ENCODE results near the gene TMEM247.

Gene TMEM247

DNA sequence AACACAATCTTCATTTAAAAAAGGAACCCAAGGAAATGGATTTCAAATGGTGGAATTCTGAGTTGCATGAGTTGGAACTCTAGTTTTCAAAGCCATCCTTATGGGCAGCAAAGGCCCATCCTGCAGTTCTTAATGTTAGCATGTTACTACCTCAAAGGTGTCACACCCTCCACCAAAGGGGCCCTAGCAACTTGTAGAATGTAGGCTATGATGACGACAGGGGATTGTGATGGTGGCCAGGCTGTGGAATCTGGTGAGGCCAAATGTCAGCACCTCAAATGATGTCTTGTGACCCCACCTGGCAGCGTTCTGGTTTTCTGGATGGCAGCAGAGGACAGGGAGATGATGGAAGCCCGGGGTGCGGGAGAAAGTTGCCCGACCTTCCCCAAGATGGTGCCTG lies at the start of gene TMEM247:
Gene TMEM247 (plus strand): TSS at position 301 of the 400 bp plus-strand sequence.
- no peak for DNase-seq

DNA sequence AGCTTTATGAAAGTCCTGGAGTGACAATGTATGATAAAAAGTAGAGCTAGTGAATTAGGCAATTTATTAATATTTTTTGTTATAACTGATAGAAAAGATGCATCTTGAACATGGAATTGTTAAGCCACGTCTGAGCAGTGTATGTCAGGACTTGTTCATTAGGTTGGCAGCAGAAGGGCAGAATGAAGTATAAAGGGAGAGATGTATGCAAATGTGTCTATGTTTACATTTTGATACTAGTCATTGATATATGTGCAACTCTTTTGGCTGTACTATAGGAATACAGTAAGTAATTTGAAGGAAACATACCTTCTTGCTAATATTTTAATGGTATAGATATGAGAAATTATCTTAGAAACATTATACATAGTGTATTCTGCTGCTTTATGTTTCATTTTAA lies 49.0 kb upstream of the TMEM247 start:
- no peak for DNase-seq

DNA sequence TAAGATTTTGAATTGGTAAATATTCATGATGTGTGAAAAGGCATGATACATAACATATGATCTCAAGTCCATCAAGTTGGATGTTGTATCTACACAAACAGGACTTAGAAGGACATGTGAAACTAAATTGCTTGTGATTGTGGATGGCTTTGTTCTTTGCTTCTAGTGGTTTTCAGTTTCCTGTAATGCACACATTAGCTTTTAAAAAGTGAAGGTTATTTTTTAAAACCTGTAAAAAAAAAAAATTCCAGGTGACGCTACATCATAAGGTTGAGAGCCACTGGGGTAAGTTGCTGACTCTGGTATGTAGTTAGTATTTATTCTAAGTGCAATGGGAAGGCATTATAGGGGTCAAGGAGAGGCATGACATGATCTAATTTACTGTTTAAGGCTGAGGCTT lies 48.4 kb upstream of the TMEM247 start:
- DNase-seq = no peak

DNA sequence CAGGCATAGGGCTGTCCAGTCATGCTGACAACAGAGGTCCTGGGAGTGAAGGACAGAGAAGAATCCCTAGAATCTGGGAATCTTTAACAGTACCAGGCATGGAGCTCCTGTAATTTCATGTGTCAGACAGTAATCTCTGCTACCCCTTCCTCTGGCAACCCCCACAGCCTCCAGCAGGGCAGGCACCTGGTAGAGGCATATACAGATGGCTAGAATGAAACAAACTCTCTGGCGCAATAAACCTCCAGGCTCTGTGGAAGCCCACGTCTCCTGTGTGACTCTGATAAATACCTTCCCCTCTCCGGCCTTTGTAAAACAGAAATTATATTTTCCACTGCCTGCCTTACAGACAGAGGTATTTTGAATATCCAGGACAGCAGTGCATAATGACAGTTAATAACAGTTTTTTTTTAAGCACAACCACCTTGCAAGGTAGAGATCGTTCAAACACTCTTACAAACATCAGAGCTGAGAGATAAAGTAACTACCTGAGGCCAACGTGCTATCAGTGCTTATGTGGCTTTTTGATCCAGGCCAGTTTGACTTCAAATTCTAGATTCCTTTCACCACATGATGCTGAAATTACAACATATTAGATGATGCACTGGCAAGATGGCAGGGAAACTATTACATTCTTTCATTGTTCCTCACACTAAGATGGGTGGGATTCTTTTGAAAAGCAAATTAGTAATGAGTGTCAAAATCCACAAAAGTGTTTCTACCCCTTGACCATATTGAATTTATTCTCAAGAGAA lies 47.7 kb upstream of the TMEM247 start:
- peak in 1 of 2 experiments; percentile 31 for DNase-seq

DNA sequence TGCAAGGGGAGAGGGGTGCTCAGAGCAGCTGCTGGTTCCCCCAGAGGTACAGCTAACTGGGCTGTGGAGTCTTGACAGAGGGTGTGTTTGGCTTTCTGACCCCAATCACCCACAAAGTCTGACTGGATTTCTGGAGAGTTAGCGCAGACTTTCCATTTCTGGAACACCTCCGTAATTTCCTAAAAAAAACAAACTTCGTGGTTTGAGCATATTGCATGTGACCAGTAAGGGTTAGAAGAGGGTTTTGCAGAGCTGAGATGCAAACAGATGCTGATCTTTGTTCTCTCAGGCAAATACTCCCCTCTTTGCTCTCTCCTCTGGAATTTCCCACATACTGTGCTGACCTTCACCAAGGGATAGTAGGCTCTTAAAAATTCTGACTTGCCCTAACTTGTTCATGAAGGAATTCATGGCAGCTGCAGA lies 44.5 kb upstream of the TMEM247 start:
- DNase-seq = no peak

DNA sequence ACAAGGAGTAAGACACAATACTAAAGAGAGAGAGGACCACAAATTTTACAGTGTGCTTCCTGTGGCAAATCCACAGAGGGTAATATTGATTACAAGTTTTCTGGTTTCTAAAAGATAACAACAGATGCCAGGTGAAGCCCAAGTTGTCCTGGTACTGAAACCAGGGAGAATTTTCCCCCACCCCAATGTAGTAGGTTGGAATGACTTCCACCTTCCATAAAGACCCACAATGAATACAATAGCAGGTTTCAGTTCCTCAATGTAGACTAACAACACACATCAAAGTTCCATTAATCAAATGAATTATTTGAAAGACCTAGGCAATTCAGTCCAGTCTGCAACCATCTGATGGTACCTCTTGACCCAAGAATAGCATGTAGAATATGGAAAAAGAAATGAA lies 44.0 kb upstream of the TMEM247 start:
- no peak for DNase-seq

DNA sequence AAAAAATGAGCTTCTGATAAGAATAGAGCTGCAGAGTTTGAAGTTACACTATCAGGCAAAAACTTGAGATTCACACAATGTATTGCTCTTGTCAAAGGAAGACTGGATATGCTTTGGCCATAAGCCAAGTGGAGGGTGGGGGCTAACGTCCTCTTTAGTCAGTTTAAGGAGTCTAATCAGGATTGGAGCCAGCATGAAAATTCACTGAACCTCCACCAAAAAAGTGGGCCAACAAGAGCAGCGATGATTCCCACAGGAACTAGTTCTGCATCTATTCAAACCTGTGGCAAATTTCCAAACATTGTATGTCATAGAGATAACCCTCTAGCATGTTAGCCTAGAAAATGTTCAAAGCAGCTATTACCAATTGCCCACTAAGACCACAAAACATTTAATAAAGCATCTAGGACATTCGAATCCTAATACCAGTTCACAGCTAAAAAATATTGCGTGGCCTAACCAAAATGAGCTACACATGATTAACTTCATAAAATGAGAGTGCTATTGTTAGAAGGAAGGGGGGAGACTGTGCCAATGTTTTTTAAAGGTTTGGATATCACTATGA lies 43.5 kb upstream of the TMEM247 start:
- no peak for DNase-seq

DNA sequence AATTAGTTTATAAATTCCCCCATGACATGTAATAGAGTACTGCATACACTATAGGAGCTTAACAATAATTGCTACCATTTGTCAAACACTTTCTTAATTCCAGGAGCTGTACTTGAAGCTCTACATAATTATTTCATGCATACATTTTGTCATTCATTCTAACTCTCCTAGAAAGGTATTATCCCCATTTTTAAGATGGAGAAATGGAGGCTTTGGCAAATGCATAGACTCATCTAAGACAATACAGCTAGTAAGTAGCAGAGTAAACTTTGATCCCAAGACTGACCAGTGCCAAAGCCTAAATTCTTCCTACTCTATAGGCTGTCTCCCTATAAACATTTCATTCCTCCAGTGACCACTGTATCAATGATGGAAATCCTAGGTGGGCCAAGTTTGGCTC lies 42.6 kb upstream of the TMEM247 start:
- DNase-seq = no peak

DNA sequence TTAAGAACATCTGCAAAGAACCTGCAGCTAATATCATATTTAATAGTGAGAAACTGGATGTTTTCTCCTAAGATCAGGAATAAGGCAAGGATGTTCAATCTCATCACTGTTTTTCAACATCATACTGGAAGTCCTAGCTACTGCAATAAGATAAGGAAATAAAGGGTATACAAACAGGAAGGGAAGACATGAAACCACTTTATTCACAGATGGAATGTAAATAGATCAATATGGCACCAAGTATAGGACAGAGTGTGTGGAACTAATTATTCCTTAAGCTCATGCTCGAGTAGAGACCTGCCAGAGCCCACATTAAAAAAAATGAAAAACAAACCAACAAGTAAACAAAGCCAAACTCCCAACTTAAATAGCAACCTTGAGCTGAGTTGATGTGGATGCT lies 41.3 kb upstream of the TMEM247 start:
- no peak for DNase-seq

DNA sequence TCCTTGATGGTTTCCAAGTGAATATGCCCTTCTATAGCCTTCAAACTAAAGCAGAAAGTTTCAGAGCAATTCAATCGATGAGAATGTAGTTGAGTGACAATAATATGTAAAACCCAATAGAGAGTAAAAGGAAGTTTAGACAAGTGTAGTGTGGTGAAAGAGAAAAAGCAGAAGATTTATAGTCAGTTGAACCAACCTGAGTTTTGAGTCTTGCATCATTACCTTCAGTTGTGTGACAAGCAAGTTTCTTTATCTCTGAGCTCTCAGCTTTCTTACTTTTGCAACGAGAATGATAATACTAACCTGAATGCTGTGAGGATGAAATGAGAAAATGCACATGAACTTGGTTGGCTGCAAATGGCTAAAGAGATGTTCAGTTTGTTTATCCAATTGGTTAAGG lies 40.6 kb upstream of the TMEM247 start:
- DNase-seq = no peak

DNA sequence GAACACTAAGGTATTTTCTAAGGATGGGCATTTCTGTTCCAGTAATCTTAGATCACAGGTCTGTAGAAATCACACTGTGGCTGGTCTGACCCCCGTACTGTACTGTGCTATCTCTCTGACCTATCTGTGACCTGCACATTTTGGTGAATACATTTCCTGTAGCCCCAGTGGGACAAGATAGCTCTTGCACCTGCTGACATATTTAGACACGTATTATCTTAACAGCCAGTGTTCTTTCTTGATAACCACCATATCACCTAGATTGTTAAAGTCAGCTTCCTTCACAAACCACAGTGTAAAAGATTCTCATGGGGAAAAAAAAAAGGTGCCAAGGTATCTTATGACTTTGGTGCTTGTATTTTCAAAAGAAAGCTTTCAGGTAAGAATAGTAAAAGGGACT lies 39.8 kb upstream of the TMEM247 start:
- no peak for DNase-seq

DNA sequence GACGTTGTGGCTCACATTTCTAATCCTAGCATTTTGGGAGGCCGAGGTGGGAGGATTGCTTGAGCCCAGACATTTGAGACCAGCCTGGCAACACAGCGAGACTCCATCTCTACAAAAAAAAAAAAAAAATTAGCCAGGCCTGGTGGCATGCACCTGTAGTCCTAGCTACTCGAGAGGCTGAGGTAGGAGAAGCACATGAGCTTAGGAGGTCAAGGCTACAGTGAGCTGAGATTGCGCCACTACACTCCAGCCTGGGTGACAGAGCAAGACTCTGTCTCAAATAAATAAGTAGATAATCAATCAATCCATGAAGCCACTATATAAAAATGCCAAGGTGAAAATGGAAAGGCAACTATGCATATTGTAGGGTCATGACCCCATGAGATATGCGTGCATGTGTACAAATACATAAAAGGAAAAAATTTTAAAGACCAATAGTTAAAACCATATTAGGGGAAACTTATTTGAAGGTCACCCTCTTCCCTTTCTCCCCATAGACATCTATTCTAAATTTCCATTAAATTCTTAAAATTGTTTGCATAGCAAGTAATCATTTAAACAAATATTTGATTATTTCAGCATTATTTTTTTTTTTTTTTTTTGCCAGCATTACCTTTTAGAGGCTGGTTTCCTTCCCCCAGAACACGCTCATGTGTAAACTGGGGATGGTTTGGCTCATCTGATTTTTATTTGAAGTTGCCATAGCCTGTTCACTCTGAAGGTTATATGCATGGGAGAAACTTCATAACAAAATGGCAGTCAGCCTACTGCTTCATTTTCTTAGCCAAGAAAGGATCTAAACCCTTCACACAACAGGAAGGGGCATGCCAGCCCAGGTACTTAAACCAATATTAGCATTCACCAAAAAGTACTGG lies 37.3 kb upstream of the TMEM247 start:
- no peak for DNase-seq

DNA sequence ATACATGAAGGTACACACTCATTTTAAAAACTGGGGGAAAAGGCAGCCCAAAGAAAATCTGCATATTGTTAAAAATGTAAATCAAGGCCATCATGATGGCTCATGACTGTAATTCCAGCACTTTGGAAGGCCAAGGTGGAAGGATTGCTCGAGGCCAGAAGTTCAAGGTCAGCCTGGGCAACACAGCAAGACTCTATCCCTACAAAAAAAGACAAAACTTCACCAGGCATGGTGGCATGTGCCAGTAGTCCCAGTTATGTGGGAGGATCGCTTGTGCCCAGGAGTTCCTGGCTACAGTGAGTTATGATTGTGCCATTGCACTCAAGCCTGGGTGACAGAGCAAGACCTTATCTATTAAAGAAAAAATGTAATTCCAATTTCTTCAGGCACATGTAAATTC lies 34.6 kb upstream of the TMEM247 start:
- DNase-seq = no peak

DNA sequence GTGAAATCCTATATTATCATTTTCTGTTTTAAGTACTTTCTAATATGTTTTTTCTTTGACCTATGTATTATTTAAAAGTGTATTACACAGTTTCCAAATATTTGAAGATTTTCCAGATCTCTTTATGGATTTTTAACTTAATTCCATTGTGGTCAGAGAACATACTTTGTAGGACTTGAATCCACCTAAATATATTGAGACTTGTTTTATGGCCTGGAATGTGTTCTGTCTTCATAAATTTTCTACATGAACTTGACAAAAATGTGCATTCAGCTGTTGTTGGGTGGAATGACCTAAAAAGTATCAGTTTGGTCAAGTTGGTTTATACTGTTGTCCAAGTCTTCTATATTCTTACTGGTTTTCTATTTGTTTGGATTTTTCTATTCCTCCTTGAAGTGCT lies 33.8 kb upstream of the TMEM247 start:
- no peak for DNase-seq

DNA sequence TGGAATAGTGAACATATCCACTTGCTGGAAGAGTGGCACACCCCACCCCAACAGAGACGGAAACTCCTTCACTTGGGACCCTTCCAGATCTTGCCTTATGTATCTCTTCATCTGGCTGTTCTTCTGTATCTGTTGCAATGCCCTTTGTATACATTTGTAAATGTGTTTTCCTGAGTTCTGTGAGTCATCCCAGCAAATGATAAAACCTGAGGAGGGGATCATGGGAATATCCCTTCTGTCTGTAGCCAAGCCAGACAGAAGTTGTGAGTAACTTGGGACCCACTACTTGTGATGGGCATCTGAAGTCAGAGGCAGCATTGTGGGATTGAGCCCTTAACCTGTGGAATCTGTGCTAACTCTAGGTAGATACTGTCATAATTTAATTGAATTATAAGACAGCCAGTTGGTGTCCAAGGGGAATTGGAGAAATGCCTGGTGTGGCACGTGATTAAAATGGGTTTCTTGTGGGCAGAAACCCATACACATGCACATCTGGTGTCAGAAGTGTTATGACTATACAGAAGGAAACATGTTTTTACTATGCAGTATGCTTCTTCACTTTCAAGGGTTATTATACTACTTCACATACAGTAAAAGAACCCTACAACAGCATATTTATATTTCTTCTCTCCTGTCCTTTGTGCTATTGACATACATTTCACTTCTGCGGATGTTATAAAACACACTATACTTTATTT lies 32.3 kb upstream of the TMEM247 start:
- DNase-seq = peak in 1 of 2 experiments; percentile 20

DNA sequence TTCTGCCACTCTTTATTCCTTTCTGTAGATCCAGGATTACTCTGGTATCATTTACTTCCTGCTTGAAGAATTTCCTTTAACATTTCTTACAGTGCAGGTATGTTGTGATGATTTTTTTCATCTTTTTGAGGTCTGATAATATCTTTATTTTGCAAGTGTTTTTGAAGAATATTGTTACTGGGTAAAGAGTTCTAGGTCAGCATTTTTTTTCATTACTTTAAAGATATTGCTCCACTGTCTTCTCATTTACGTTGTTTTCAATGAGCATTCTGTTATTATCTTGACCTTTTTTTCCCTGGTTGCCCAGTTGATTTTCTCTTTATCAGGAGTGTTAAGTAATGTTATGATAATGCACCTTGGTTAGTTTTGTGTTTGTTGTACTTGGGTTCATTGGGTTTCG lies 31.7 kb upstream of the TMEM247 start:
- DNase-seq = no peak

DNA sequence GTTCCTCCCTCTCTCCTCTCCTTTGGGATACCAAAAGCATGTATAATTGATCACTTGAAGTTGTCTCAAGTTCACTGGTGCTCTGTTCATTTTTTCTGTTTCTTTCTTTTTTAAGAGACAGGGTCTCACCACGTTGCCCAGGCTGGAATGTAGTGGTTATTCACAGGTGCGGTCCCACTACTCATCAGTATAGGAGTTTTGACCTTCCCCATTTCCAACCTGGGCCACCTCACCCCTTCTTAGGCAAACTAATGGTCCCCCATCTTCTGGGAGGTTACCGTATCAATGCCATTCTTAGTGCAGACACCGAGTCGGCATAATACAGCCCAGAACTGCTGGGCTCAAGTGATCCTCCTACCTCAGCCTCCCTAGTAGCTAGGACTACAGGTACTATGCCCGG lies 31.3 kb upstream of the TMEM247 start:
- DNase-seq = no peak

DNA sequence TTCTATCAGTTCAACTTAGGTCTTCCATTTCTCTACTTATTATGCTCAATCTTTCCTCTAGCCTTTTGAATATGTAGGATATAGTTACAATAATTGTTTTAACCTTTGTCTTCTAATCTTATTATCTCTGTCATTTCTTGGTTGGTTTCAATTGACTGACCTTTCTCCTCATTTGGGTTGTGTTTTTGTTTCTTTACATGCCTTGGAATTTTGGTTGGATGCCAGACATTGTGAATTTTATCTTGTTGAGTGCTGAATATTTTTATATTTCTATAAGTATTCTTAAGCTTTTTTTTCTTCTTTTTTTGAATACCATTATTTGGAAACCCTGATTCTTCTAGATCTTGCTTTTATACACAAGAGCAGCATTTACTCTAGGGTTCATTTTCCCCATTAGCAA lies 30.7 kb upstream of the TMEM247 start:
- no peak for DNase-seq

DNA sequence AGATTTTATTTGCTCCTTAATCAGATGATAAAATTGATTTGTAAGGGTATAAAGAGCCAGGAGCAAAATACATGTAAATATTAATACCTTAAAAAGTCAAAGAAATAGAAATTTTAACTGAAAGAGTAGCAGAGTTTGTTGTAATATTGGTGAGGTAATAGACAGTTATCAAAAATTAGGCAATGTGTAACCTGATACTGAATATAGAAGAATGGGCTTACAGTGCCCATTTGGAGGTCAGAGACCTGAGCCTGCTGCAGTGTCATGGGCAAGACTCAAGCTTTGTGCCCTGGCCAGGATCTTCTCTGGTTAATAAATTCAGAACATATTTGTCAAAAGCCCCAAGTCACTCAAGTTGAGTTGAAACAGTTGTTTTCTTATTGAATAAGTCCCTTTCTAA lies 29.7 kb upstream of the TMEM247 start:
- DNase-seq = no peak

DNA sequence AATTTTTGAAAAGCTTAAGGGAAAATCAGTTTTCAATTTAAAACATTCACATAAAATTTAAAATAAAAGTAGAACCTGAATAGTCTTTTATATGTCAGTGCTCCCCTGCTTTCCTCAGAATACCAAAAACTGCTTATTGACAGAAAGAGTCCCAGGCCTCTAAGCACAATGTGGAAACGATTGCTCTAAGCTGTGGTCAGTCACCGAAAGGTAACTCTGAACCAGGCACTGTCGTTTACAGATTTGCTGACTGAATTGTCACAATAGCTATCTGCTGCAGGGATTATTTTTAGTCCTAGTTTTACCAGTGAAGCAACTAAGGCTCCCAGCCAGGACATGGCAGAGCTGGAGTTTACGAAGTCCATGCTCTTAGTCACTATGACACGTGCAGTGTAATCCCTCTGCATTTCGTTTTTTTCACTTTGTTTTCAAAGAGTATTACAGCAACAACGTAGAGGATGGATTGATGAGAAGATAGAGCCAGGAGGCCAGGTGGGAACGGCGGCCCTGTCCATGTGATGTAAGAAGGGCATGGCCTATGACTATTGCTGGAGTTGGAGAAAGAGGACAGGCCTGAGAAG lies 28.1 kb upstream of the TMEM247 start:
- DNase-seq = no peak

DNA sequence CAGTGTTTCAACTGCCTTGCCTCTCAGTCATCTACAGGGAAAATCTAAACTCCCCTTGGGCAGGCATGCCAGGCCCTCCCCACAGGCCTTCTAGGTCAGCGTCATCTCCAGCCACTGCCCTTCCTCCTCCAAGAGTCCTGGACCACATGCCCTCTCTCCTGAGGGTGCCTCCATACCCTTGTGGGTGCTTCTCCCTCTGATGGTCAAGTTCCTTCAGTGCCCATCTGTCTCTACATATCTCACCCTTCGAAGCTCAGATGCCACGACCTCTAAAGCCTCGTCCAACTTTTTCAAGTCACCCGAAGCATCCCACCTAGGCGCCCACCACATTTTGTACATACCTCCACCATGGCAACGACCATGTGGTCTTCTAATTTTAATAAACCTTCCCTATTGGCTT lies 22.6 kb upstream of the TMEM247 start:
- no peak for DNase-seq

DNA sequence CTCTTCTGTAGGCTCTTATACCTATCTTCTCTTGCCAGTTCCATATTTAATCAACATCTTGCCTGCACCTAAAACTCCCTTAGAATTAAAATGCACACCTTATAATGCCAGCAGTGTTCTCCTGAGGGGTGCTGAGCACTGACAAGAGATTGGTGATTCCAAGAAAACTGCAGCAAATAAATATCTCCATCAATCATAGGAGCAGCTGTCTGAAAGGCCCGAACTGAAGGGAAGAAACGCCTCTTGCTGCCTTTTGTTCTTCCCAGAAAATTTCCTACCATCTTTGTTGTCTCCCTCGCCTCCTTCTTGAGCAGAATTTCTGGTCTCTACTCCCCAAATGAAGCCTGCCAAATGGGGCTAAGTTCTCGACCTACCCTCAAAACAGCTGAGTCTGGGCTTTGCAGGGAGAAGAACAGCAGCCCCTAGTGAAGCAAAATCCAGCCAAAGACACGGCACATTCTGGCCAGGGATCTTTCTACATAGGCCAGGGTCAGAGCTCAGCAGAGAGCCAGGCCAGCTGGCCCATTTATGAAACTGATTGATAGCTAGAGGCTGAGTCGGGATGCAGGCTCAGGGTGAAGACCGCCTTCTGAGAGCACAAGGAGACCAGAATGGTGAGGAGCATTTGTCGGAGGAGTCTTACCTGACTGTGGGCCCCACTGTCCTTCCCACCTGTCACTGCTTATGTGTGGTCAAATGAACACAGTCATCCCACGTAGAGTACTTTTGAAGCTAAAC lies 20.4 kb upstream of the TMEM247 start:
- DNase-seq = no peak

All from NCI-H524 (cell line).